Thoracic aorta (tissue), 2 donors: ENCODE data around the gene RECK. TPM values are rescaled to one million over a fixed set of nuclear protein-coding genes. Genes with fewer than 3 reads are reported as not detected.

ENCODE experiments used
- ATAC-seq: fragments of 150-250 bp; one replicate; pipeline ENCODE4 v1.8.0; 2017; ENCODE audit warnings: low read depth; ENCODE audit not compliant: insufficient number of reproducible peaks, low FRiP score
- DNase-seq: peaks from one replicate; pipeline ENCODE4 v3.0.0-alpha.2; 2020; ENCODE audit warnings: low spot score
- H3K27ac ChIP-seq, 2 donors: fragments of 200-600 bp; sonication (generic); 1 replicate in 1 of 2; 2 replicates in 1 of 2; pipeline ENCODE4 v1.5.1; 2016; ENCODE audit warnings: mild to moderate bottlenecking in 2 of 2, moderate library complexity in 2 of 2
- H3K27me3 ChIP-seq: fragments of 200-600 bp; sonication (generic); replicated peaks from 2 replicates; pipeline ENCODE4 v1.6.0; 2016; ENCODE audit warnings: mild to moderate bottlenecking; ENCODE audit not compliant: insufficient read depth
- H3K36me3 ChIP-seq: fragments of 200-600 bp; sonication (generic); one replicate; pipeline ENCODE4 v1.5.1; 2016
- H3K4me1 ChIP-seq, 2 donors: fragments of 200-600 bp; sonication (generic); 1 replicate in 1 of 2; 2 replicates in 1 of 2; pipeline versions ENCODE4 v1.5.1 to v1.6.0; 2016; ENCODE audit warnings: low read depth in 2 of 2, mild to moderate bottlenecking in 1 of 2; ENCODE audit not compliant: control insufficient read depth in 1 of 2
- H3K4me3 ChIP-seq: fragments of 200-600 bp; sonication (generic); 2 replicates; pipeline ENCODE4 v1.5.1; 2016; ENCODE audit warnings: mild to moderate bottlenecking
- H3K9me3 ChIP-seq: fragments of 200-600 bp; sonication (generic); 2 replicates; pipeline ENCODE4 v1.5.1; 2016
- total RNA-seq, 2 donors: library from RNA; depleted of rRNA; stranded (reverse); fragments of >200 nt; gene quantifications; one replicate each; pipeline versions ENCODE4 v1.1.0 to v1.2.3, GENCODE V29; 2016
- TF ChIP-seq, protein P1 (sequence below): fragments of 200-600 bp; sonication (generic); IDR thresholded peaks from one replicate; pipeline ENCODE4 v1.5.1; 2019; ENCODE audit warnings: antibody characterized with exemption

RECK gene
- total RNA-seq, 2 donors from 2014 or later, result 19.8 to 30.5 TPM

- no peak overlapping the region for H3K27ac ChIP-seq
- DNase-seq, result no peak
- no peak overlapping the region for H3K4me3 ChIP-seq
- ATAC-seq, result no peak
- TF ChIP-seq, protein P1, sequence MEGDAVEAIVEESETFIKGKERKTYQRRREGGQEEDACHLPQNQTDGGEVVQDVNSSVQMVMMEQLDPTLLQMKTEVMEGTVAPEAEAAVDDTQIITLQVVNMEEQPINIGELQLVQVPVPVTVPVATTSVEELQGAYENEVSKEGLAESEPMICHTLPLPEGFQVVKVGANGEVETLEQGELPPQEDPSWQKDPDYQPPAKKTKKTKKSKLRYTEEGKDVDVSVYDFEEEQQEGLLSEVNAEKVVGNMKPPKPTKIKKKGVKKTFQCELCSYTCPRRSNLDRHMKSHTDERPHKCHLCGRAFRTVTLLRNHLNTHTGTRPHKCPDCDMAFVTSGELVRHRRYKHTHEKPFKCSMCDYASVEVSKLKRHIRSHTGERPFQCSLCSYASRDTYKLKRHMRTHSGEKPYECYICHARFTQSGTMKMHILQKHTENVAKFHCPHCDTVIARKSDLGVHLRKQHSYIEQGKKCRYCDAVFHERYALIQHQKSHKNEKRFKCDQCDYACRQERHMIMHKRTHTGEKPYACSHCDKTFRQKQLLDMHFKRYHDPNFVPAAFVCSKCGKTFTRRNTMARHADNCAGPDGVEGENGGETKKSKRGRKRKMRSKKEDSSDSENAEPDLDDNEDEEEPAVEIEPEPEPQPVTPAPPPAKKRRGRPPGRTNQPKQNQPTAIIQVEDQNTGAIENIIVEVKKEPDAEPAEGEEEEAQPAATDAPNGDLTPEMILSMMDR, result no peak
- no peaks in the 10 kb centered on the region for H3K36me3 ChIP-seq
- H3K27me3 ChIP-seq, result no peaks in the 10 kb centered on the region
- no peaks in the 10 kb centered on the region for H3K9me3 ChIP-seq
- no peaks in the 10 kb centered on the region for H3K4me1 ChIP-seq
These were observed 63.8 kb downstream of the RECK start for GRCh38 chr9:36100532-36100931.

GRCh38 chr9:36101916-36102741 is 65.4 kb downstream of the RECK start:
- TF ChIP-seq, protein P1, result no peak
- Histone ChIP-seq H3K36me3 (no peaks in the 10 kb centered on the region), H3K9me3 (no peaks in the 10 kb centered on the region), H3K4me1 (no peaks in the 10 kb centered on the region), H3K4me3 (no peak overlapping the region), H3K27ac (no peak overlapping the region), H3K27me3 (no peaks in the 10 kb centered on the region)
- DNase-seq (peak; percentile 11), ATAC-seq (no peak)

DNA sequence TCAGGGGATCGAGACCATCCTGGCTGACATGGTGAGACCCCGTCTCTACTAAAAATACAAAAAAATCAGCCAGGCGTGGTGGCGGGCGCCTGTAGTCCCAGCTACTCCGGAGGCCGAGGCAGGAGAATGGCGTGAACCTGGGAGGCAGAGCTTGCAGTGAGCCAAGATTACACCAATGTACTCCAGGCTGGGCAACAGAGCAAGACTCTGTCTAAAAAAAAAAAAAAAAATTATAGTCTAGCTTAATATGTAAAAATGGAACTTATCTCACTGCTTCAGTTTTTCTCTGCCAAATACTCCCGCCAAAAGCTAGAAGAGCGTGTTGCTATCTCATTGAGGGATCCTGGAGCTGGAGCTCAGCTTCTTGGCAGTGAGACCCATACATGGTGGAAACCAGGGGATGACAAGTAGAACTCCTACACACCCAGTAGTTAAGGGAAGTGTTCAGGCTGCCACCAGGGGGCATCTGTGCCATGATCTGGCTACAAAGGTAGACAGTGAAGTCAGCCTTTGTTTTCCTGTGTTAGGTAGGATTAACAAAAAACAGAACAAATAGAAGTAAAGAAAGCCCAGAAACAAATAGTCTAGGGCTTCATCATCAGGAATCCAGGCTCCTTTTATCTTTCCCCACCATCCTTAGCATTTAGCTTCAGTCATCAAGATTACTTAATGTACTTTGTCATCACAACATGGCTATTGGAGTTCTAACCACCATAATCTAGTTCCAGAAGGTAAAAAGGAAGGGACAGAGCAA is 66.2 kb downstream of the RECK start:
- no peak for ATAC-seq
- peak; percentile 45 for DNase-seq
- H3K4me3 ChIP-seq, result no peak overlapping the region

GRCh38 chr9:36109071-36109470 is 72.4 kb downstream of the RECK start:
- TF ChIP-seq, protein P1, result no peak
- Histone ChIP-seq H3K4me1 (no peaks in the 10 kb centered on the region), H3K36me3 (peaks cover 8% of the 10 kb centered on the region), H3K27ac (no peak overlapping the region), H3K4me3 (no peak overlapping the region), H3K9me3 (no peaks in the 10 kb centered on the region), H3K27me3 (no peaks in the 10 kb centered on the region)
- DNase-seq (no peak), ATAC-seq (no peak)

More for the DNA sequence above, 66.2 kb downstream of the RECK start:
- peak overlapping the region in 1 of 2 donors; percentile 36 for H3K27ac ChIP-seq
- H3K4me1 ChIP-seq, result no peaks in the 10 kb centered on the region
- H3K36me3 ChIP-seq, result no peaks in the 10 kb centered on the region
- no peaks in the 10 kb centered on the region for H3K27me3 ChIP-seq
- H3K9me3 ChIP-seq, result no peaks in the 10 kb centered on the region
- TF ChIP-seq, protein P1, result peak; percentile 84

DNA sequence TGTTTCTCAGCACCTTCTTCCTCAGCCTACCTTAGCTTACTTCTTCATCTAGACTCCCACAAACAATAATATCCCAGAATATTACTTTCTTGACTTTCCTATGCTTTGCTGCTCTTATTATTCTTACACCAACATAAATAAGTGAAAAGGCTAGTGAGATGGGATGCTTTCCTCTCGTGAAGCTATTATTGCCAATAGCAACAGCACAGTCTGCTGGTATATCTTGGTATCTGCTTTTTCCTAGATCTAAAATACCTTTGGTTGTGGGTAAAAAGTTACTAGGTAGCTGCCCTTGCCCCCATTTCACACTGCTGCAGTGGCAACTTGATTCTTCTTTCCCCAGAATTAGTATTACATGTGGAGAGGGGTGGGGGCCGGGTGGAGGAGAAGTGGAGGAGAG is 73.7 kb downstream of the RECK start:
- Histone ChIP-seq H3K27ac (no peak overlapping the region), H3K9me3 (no peaks in the 10 kb centered on the region), H3K4me3 (no peak overlapping the region), H3K27me3 (no peaks in the 10 kb centered on the region), H3K36me3 (peaks cover 8% of the 10 kb centered on the region), H3K4me1 (no peaks in the 10 kb centered on the region)
- no peak for DNase-seq
- TF ChIP-seq, protein P1, result no peak
- ATAC-seq, result no peak
